PC-3 (cell line): ENCODE data around the gene ENDOG.
"Not testable (repeated sequence)": the region's sequence is repeated elsewhere in the genome, so short reads cannot be mapped to it uniquely, and the experiment has no call there.

Experiments
- CTCF ChIP-seq: fragments of 300-600 bp; sonication (generic); conservative IDR thresholded peaks from 2 replicates; pipeline ENCODE4 v1.5.1; 2017; ENCODE audit warnings: antibody characterized with exemption, low read depth, mild to moderate bottlenecking, low read length
- EZH2 ChIP-seq: fragments of 300-600 bp; sonication (generic); IDR thresholded peaks from one replicate; pipeline ENCODE4 v1.6.1; 2017; ENCODE audit warnings: antibody characterized with exemption, mild to moderate bottlenecking, low read length; ENCODE audit not compliant: unreplicated experiment

- not testable (repeated sequence) for TF ChIP-seq CTCF, EZH2
Observed at GRCh38 chr9:128794961-128795360, 23.3 kb upstream of the ENDOG start.
